GM12872 (cell line): ENCODE results near the gene MTMR10.

Experiments used
- CTCF ChIP-seq: IDR thresholded peaks from 3 replicates; pipeline ENCODE4 v1.5.1; 2011; ENCODE audit warnings: low read depth, mild to moderate bottlenecking, low read length, moderate library complexity; ENCODE audit not compliant: insufficient read depth

Gene MTMR10

GRCh38 chr15:30918366-30918765, 73.1 kb downstream of the MTMR10 start:
- no peak for TF ChIP-seq CTCF

DNA sequence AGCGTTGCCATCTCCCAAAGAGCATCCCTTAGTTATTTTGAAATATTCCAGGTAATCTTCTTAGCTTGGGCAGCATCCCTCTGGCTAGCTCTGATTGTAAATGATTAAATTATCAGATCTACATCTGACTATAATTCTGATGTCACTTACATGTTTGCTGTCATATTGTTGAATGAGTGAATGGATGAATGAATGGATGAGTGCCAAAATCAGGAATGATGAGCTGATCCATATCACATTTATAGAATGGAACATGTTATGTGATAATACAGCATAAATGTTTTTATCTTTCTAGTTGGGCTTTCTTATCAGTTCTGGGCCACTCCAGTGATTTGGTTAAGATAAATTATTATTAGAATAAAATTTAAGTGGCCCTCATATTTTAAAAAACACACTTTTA, 73.8 kb downstream of the MTMR10 start:
- no peak for TF ChIP-seq CTCF

DNA sequence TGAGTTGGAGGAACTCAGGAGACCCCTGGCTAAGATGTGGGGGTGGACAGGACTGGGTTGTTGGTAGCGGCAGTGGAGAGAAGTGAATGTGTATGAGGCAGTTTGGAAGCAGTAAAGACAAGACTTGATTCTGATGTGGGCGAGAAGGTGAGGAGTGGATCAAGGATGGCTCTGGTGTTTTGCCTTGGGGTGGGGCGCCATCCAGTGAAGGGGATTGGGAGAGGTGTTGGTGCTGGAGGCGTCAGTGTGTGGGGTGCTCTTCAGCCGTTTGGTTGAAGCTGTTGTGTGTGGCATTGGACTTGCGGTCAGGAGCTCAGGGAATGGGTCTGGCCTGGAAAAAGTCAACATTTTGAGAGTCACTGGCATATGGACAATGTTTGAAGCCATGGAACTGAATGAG, 74.4 kb downstream of the MTMR10 start:
- no peak for TF ChIP-seq CTCF

DNA sequence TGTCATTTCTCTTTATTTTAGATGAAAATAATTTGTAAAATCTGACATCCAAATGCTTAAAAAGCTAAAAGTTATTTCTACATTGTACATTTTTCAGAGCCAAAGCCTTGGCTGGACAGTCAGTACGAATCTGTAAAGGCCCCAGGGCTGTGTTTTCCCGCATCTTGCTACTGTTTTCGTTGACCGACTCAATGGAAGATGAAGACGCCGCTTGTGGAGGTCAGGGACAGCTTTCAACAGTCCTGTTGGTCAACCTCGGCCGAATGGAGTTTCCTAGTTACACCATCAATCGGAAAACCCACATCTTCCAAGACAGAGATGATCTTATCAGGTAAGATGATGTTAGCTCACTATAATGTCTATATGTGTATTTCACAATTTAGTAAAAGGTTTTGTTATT, 77.7 kb downstream of the MTMR10 start:
- no peak for TF ChIP-seq CTCF

DNA sequence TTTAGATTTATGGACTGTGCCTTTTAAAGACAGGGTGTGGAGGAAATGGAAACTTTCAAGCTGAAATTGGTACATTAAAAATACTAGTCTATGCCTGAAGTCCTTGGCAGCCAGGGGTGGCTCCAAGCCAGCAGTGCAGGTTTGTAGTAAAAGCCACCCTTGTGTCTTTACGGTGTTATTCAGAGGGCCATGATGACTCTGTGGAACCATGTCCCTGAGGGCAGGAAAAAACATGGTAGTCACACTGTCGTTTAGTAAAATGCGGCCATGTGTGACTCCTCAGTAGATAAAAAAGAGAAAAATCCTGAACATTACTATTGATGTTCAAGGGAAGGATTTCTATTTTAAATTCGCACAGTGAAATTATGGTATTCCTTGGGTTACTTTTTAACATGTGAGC, 85.1 kb downstream of the MTMR10 start:
- no peak for TF ChIP-seq CTCF

DNA sequence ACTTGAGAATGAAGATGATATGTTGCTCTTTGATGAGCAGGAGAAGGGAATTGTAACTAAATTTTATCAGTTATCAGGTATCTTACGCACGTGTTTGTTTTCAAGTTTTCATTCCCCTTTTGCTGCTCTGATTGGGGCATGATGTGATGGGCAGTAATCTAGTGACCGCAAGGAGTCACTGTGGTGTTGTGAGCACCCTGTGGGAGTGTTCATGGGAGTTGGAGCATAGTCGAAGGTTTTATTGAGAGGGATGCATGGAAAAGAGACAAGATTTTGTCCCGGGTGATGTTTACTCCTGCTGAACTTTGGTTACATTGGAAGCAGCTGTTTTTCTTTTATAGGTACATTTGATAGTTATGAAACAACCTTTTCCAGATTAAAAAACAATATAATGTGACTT, 85.6 kb downstream of the MTMR10 start:
- no peak for TF ChIP-seq CTCF

GRCh38 chr15:30904812-30905211, 86.6 kb downstream of the MTMR10 start:
- no peak for TF ChIP-seq CTCF

- TF ChIP-seq CTCF, result no peak
Measured at GRCh38 chr15:30903497-30904187, 87.8 kb downstream of the MTMR10 start, which contains the start of gene FAN1. Gene FAN1, plus strand, starts transcription at chr15:30903915. Its CDS starts 749 bp downstream, at chr15:30904664.
